ENCODE results near the gene SLC22A1.

Gene SLC22A1

DNA sequence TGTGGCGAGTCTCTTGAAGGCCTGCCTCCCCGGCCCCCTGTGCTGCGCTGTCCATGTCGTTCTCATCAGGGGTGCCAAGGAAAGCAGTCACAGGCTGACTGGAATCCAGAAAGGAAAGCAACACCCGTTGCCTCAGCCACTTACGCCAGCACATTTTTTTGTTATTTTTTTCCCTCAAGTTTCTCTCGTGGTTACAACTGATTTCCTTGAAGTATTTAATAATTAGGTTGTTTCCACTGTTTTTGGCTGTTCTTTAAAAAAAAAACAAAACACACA is 17.9 kb upstream of the SLC22A1 start:
- TF ChIP-seq, protein P1, sequence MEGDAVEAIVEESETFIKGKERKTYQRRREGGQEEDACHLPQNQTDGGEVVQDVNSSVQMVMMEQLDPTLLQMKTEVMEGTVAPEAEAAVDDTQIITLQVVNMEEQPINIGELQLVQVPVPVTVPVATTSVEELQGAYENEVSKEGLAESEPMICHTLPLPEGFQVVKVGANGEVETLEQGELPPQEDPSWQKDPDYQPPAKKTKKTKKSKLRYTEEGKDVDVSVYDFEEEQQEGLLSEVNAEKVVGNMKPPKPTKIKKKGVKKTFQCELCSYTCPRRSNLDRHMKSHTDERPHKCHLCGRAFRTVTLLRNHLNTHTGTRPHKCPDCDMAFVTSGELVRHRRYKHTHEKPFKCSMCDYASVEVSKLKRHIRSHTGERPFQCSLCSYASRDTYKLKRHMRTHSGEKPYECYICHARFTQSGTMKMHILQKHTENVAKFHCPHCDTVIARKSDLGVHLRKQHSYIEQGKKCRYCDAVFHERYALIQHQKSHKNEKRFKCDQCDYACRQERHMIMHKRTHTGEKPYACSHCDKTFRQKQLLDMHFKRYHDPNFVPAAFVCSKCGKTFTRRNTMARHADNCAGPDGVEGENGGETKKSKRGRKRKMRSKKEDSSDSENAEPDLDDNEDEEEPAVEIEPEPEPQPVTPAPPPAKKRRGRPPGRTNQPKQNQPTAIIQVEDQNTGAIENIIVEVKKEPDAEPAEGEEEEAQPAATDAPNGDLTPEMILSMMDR (IDR thresholded peaks at IDR 0.05; ENCODE audit: control insufficient read depth, extremely low read depth, insufficient read depth): no peak
- H3K4me3 ChIP-seq (ENCODE audit: low read depth, low read length): no peak overlapping the region
- DNase-seq (ENCODE audit: low read depth): no peak

DNA sequence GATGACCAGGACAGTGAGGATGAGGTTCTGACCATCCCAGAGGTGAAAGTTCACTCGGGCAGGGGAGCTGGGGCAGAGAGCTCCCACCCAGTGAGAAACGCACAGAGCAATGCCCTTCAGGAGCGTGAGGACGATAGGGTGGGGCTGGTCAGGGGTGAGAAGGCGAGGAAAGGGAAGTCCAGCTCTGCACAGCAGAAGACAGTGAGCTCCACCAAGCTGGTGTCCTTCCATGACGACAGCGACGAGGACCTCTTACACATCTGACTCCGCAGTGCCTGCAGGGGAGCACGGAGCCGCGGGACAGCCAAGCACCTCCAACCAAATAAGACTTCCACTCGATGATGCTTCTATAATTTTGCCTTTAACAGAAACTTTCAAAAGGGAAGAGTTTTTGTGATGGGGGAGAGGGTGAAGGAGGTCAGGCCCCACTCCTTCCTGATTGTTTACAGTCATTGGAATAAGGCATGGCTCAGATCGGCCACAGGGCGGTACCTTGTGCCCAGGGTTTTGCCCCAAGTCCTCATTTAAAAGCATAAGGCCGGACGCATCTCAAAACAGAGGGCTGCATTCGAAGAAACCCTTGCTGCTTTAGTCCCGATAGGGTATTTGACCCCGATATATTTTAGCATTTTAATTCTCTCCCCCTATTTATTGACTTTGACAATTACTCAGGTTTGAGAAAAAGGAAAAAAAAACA is 16.6 kb upstream of the SLC22A1 start:
- H3K4me3 ChIP-seq (ENCODE audit: low read depth, low read length): no peak overlapping the region
- no peak for DNase-seq (ENCODE audit: low read depth)
- TF ChIP-seq, protein P1 (IDR thresholded peaks at IDR 0.05; ENCODE audit: control insufficient read depth, extremely low read depth, insufficient read depth): no peak

DNA sequence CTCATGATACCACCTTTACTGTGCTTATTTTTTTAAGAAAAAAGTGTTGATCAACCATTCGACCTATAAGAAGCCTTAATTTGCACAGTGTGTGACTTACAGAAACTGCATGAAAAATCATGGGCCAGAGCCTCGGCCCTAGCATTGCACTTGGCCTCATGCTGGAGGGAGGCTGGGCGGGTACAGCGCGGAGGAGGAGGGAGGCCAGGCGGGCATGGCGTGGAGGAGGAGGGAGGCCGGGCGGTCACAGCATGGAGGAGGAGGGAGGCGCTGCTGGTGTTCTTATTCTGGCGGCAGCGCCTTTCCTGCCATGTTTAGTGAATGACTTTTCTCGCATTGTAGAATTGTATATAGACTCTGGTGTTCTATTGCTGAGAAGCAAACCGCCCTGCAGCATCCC is 15.6 kb upstream of the SLC22A1 start:
- no peak for DNase-seq (ENCODE audit: low read depth)
- TF ChIP-seq, protein P1 (IDR thresholded peaks at IDR 0.05; ENCODE audit: control insufficient read depth, extremely low read depth, insufficient read depth): no peak
- no peak overlapping the region for H3K4me3 ChIP-seq (ENCODE audit: low read depth, low read length)

DNA sequence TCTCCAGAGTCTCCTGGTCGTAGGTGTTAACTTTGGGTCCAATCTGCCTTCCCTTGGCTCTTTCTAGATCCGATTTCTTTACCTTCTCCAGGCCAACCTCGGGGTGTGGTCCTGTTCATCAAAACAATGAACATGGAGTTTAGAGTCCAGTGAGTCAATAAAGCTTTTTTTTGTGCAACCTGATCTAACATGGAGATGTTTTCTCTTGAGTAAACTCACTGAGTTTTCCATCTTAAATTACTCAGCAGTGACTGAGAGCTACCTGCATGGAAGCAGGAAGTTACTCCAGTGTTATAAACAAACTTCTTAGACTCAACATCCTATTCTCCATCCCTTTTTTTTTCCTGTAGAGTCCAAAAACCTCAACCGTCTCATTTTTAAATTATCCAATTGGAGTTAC is 14.9 kb upstream of the SLC22A1 start:
- DNase-seq (ENCODE audit: low read depth): no peak
- TF ChIP-seq, protein P1 (IDR thresholded peaks at IDR 0.05; ENCODE audit: control insufficient read depth, extremely low read depth, insufficient read depth): no peak
- H3K4me3 ChIP-seq (ENCODE audit: low read depth, low read length): no peak overlapping the region

DNA sequence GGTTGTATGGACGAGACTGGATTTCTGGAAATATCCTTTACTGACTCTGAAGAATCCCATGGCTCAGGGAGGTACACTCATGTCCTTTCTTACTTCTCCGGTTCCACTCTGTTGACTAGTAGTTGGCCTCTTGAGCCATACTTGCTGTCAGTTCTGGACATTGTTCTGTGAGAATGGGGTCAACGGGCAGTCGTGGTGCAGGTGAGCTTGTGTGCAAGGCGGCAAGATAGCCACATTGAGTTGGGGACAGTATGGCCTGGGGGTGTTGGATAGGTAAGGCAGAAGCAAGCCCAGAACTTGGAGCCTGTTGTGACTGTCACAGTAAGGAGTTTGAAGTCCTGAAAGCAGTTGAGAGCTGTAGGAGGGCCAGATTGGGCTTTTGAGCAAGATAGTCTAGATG is 13.5 kb upstream of the SLC22A1 start:
- TF ChIP-seq, protein P1 (IDR thresholded peaks at IDR 0.05; ENCODE audit: control insufficient read depth, extremely low read depth, insufficient read depth): no peak
- DNase-seq (ENCODE audit: low read depth): no peak
- H3K4me3 ChIP-seq (ENCODE audit: low read depth, low read length): no peak overlapping the region

DNA sequence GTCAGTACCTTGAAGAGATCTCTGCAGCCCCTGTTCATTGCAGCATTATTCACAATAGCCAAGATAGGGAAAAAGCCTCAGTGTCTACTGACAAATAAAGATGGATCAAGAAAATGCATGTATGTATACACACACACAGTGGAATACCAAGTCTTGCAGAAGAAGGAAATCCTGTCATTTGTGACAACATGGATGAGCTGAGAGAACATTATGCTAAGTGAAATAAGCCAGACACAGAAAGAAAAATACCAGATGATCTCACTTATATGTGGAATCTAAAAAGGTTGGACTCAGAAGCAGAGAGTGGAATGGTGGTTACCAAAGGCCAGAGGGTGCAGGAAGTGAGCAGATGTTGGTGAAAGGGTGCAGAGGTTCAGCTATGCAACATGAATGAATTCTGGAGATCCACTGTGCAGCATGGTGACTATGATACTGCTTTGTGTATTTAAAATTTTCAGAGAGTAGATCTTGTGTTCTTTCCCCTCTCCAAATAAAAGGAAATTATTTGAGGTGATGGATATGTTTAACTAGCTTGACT is 11.0 kb upstream of the SLC22A1 start:
- DNase-seq (ENCODE audit: low read depth): no peak
- TF ChIP-seq, protein P1 (IDR thresholded peaks at IDR 0.05; ENCODE audit: control insufficient read depth, extremely low read depth, insufficient read depth): no peak
- H3K4me3 ChIP-seq (ENCODE audit: low read depth, low read length): no peak overlapping the region

DNA sequence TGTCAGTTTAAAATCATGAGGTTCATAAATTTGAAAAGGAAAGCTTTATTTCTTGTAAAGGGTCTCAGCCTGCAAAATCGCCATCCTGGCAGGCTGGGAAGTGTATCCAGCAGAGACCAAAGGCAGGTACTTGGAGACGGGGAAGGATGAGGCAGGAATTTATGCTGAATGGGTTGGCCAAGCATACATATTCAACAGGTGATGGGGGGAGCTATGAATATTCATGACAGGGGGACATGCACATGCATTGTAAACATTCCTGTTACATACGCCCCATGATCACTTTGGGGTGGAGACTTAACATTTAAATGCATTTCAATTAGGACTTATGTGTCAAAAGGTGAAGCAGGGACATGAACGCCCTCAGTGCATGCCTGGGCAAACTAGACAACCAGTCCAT is 9.8 kb upstream of the SLC22A1 start:
- H3K4me3 ChIP-seq (ENCODE audit: low read depth, low read length): no peak overlapping the region
- TF ChIP-seq, protein P1 (IDR thresholded peaks at IDR 0.05; ENCODE audit: control insufficient read depth, extremely low read depth, insufficient read depth): no peak

More for the DNA sequence above, 9.8 kb upstream of the SLC22A1 start:
- no peak for DNase-seq (ENCODE audit: low read depth)
